NCI-H2227 (cell line): Measurements from ENCODE around the gene KCNJ16.

Source experiments
- DNase-seq: peaks from one replicate; lab custom pipeline; 2025; ENCODE audit not compliant: unreplicated experiment; lab: John Stamatoyannopoulos, UW

KCNJ16 gene

GRCh38 chr17:70067134-70067533 lies 7.9 kb upstream of the KCNJ16 start:
- no peak for DNase-seq

- DNase-seq: no peak
These were observed 4.6 kb upstream of the KCNJ16 start for GRCh38 chr17:70070305-70071027.

- no peak for DNase-seq
These were observed 3.9 kb upstream of the KCNJ16 start for GRCh38 chr17:70071127-70071526.

- no peak for DNase-seq
These were observed 3.4 kb upstream of the KCNJ16 start for GRCh38 chr17:70071620-70072019.

- DNase-seq: no peak
These were observed 2.3 kb upstream of the KCNJ16 start for GRCh38 chr17:70072546-70073309.

- DNase-seq: no peak
These were observed 1.7 kb upstream of the KCNJ16 start for GRCh38 chr17:70073310-70073709.

- no peak for DNase-seq
These were observed 1.2 kb upstream of the KCNJ16 start for GRCh38 chr17:70073799-70074198.

GRCh38 chr17:70074236-70074830 lies 692 bp upstream of the KCNJ16 start:
- DNase-seq: no peak

- no peak for DNase-seq
These were observed 1.2 kb downstream of the KCNJ16 start for GRCh38 chr17:70076189-70076588.

- no peak for DNase-seq
These were observed 1.8 kb downstream of the KCNJ16 start for GRCh38 chr17:70076831-70077230.

- no peak for DNase-seq
These were observed 3.5 kb downstream of the KCNJ16 start for GRCh38 chr17:70078549-70078948.

GRCh38 chr17:70078994-70079531 lies 4.0 kb downstream of the KCNJ16 start:
- no peak for DNase-seq

GRCh38 chr17:70080541-70081347 lies 5.7 kb downstream of the KCNJ16 start:
- DNase-seq: no peak

- DNase-seq: no peak
These were observed 6.9 kb downstream of the KCNJ16 start for GRCh38 chr17:70081885-70082284.

- no peak for DNase-seq
These were observed 9.5 kb downstream of the KCNJ16 start for GRCh38 chr17:70084476-70084875.

GRCh38 chr17:70086516-70086915 lies 11.5 kb downstream of the KCNJ16 start:
- no peak for DNase-seq

GRCh38 chr17:70089513-70090148 lies 14.6 kb downstream of the KCNJ16 start:
- DNase-seq: peak; percentile 2

- no peak for DNase-seq
These were observed 16.1 kb downstream of the KCNJ16 start for GRCh38 chr17:70091005-70091568.

- no peak for DNase-seq
These were observed 16.7 kb downstream of the KCNJ16 start for GRCh38 chr17:70091696-70092095.

GRCh38 chr17:70093163-70093562 lies 18.1 kb downstream of the KCNJ16 start:
- DNase-seq: no peak
